ENCODE results near the gene NCK2. TPM values are rescaled to one million over a fixed set of nuclear protein-coding genes. Genes with fewer than 3 reads are reported as not detected.

NCK2 gene
- total RNA-seq, 1 donor from 2014 or later = 92.5 TPM

GRCh38 chr2:105802587-105802986 lies 57.9 kb downstream of the NCK2 start:
- H3K27ac Mint-ChIP-seq = peak overlapping the region; percentile 83
- no peaks in the 10 kb centered on the region for H3K9me3 Mint-ChIP-seq (ENCODE audit: low read depth)
- H3K4me3 Mint-ChIP-seq (ENCODE audit: low read depth) = no peak overlapping the region
- peaks cover 41% of the 10 kb centered on the region for H3K4me1 Mint-ChIP-seq (ENCODE audit: low read depth)
- H3K27me3 Mint-ChIP-seq = no peaks in the 10 kb centered on the region
- no peak for TF ChIP-seq CTCF (IDR thresholded peaks at IDR 0.05; ENCODE audit: unreplicated experiment)
- H3K36me3 Mint-ChIP-seq (ENCODE audit: insufficient read depth) = peaks cover 4% of the 10 kb centered on the region
- DNase-seq (ENCODE audit: low spot score, unreplicated experiment) = no peak

GRCh38 chr2:105803337-105803736 lies 58.6 kb downstream of the NCK2 start:
- TF ChIP-seq CTCF (IDR thresholded peaks at IDR 0.05; ENCODE audit: unreplicated experiment) = no peak
- Mint-ChIP-seq H3K27me3 (no peaks in the 10 kb centered on the region), H3K4me3 (ENCODE audit: low read depth) (no peak overlapping the region), H3K27ac (no peak overlapping the region), H3K36me3 (ENCODE audit: insufficient read depth) (peaks cover 4% of the 10 kb centered on the region), H3K9me3 (ENCODE audit: low read depth) (no peaks in the 10 kb centered on the region), H3K4me1 (ENCODE audit: low read depth) (peaks cover 38% of the 10 kb centered on the region)
- no peak for DNase-seq (ENCODE audit: low spot score, unreplicated experiment)

- peaks cover 41% of the 10 kb centered on the region for H3K4me1 Mint-ChIP-seq (ENCODE audit: low read depth)
- H3K9me3 Mint-ChIP-seq (ENCODE audit: low read depth) = no peaks in the 10 kb centered on the region
- H3K36me3 Mint-ChIP-seq (ENCODE audit: insufficient read depth) = peaks cover 6% of the 10 kb centered on the region
- TF ChIP-seq CTCF (IDR thresholded peaks at IDR 0.05; ENCODE audit: unreplicated experiment) = no peak
- H3K4me3 Mint-ChIP-seq (ENCODE audit: low read depth) = no peak overlapping the region
- H3K27me3 Mint-ChIP-seq = no peaks in the 10 kb centered on the region
- H3K27ac Mint-ChIP-seq = peak overlapping the region; percentile 81
- no peak for DNase-seq (ENCODE audit: low spot score, unreplicated experiment)
Observed at GRCh38 chr2:105803773-105804172, 59.1 kb downstream of the NCK2 start.

GRCh38 chr2:105804266-105804665 lies 59.6 kb downstream of the NCK2 start:
- Mint-ChIP-seq H3K27me3 (no peaks in the 10 kb centered on the region), H3K27ac (peak overlapping the region; percentile 81), H3K4me3 (ENCODE audit: low read depth) (no peak overlapping the region), H3K36me3 (ENCODE audit: insufficient read depth) (peaks cover 6% of the 10 kb centered on the region), H3K9me3 (ENCODE audit: low read depth) (no peaks in the 10 kb centered on the region), H3K4me1 (ENCODE audit: low read depth) (peaks cover 39% of the 10 kb centered on the region)
- TF ChIP-seq CTCF (IDR thresholded peaks at IDR 0.05; ENCODE audit: unreplicated experiment) = no peak
- no peak for DNase-seq (ENCODE audit: low spot score, unreplicated experiment)

- Mint-ChIP-seq H3K4me3 (ENCODE audit: low read depth) (no peak overlapping the region), H3K9me3 (ENCODE audit: low read depth) (no peaks in the 10 kb centered on the region), H3K27me3 (no peaks in the 10 kb centered on the region), H3K27ac (no peak overlapping the region), H3K4me1 (ENCODE audit: low read depth) (peaks cover 44% of the 10 kb centered on the region), H3K36me3 (ENCODE audit: insufficient read depth) (peaks cover 6% of the 10 kb centered on the region)
- no peak for DNase-seq (ENCODE audit: low spot score, unreplicated experiment)
- TF ChIP-seq CTCF (IDR thresholded peaks at IDR 0.05; ENCODE audit: unreplicated experiment) = no peak
Observed at GRCh38 chr2:105806996-105807395, 62.3 kb downstream of the NCK2 start.
